22Rv1 (cell line): ENCODE data around the gene SEC14L5.

Source experiments
- H3K27ac ChIP-seq: fragments of 450-650 bp; 2 replicates; pipeline ENCODE4 v1.5.1; 2017
- ZFX ChIP-seq: fragments of 450-650 bp; IDR thresholded peaks from 2 replicates; pipeline ENCODE4 v1.6.1; 2017; ENCODE audit warnings: antibody characterized with exemption, borderline replicate concordance
- TF ChIP-seq, protein P1 (sequence below): fragments of 450-650 bp; IDR thresholded peaks from 2 replicates; pipeline ENCODE4 v1.5.1; 2017; ENCODE audit warnings: mild to moderate bottlenecking

The SEC14L5 gene

DNA sequence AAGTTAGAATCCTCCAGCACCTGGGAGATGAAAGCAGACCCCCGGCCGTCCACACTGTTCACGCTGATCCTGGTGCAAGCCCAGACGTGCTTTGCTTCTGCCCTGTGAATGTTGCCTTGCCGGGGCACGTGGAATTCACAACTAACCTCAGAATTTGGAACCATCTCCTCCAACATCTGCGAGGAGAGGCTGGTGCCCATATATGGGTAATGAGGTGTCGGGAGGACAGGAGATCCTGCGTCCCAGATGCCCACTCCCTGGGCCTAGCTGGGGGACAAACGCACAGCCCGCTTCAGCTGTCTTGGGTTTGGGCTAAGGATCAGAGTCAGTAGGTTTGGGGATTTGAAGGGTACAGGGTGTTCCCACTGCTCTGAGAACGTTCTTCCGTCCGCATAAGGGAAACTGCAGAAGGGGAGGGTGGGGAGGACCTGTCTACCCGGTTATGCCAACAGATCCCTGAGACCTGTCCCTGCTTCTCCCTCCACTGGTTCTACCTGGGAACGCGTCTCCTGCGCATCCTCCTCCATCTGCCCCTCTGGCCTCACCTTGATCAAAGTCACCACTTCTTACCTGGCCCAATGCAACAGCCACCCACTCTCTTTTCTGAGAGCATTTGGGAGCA is 35.3 kb upstream of the SEC14L5 start:
- no peak overlapping the region for H3K27ac ChIP-seq
- TF ChIP-seq, protein P1, sequence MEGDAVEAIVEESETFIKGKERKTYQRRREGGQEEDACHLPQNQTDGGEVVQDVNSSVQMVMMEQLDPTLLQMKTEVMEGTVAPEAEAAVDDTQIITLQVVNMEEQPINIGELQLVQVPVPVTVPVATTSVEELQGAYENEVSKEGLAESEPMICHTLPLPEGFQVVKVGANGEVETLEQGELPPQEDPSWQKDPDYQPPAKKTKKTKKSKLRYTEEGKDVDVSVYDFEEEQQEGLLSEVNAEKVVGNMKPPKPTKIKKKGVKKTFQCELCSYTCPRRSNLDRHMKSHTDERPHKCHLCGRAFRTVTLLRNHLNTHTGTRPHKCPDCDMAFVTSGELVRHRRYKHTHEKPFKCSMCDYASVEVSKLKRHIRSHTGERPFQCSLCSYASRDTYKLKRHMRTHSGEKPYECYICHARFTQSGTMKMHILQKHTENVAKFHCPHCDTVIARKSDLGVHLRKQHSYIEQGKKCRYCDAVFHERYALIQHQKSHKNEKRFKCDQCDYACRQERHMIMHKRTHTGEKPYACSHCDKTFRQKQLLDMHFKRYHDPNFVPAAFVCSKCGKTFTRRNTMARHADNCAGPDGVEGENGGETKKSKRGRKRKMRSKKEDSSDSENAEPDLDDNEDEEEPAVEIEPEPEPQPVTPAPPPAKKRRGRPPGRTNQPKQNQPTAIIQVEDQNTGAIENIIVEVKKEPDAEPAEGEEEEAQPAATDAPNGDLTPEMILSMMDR, result no peak

DNA sequence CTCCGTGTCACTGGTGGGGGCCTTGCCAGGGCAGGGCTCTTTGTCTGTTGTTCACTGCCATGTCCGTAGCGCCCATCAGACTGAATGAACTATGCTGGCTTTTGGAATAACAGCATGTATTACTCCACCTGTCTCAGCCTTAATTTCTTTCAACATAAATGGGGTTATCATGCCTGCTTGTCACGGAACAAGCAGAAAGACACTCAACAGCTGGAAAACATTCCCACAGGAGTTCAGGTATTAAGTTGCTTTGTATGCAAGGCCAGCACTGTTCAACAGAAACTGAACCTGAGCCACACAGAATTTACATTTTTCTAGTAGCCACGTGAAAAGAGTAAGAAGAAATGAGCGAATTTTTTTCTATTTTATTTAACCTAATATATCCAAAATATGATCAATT is 34.3 kb upstream of the SEC14L5 start:
- TF ChIP-seq ZFX, result no peak
- TF ChIP-seq, protein P1, result no peak
- H3K27ac ChIP-seq, result no peak overlapping the region

DNA sequence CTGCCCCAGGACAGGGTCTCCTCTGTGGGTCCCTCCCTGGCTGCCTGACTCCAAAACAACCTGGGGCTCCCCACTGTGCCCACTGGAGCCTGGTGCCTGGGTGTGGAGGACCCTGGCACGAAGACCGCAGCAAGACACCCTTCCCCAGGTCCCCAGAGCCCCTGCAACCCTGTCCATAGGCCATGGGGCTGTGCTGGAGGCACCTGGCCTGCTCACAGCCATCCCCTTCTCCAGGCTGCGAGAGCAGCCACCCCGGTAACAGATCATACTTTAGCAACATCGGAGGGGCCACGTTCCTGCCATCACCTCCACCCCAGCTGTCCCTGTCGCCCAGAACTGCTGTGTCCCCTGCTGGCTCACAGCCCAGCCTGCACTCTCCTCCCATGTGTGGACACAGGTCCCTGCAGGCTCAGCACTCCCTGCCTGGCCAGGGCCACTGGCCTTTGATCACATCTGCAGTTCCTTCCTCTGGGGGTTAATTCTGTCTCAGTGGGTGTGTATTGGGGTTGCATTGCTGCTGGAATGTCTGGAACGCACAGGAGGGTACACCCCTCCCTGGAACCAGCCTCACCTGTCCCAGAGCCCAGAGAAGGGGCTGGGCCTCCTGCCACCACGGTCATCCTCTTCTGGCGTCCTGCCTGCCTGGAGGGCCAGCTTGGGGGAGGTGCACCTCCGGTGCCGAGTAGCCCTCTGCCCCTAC is 33.4 kb upstream of the SEC14L5 start:
- no peak for TF ChIP-seq ZFX
- TF ChIP-seq, protein P1, result no peak
- no peak overlapping the region for H3K27ac ChIP-seq

DNA sequence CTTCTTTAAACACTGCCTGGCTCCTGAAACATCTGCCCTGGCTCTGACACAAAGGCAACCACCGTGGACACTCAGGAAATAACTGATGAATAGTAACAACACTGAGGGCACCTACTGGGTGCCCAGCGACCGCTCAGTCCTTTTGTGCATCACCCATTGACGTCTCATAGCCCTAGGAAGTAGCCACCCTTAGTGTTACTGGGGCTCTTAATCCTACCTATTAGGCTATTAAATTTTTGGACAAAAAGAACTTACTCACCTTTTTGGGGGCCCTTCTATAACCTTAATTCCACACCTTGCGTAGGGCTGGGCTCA is 32.9 kb upstream of the SEC14L5 start:
- TF ChIP-seq, protein P1, result no peak
- TF ChIP-seq ZFX, result no peak
- H3K27ac ChIP-seq, result no peak overlapping the region

DNA sequence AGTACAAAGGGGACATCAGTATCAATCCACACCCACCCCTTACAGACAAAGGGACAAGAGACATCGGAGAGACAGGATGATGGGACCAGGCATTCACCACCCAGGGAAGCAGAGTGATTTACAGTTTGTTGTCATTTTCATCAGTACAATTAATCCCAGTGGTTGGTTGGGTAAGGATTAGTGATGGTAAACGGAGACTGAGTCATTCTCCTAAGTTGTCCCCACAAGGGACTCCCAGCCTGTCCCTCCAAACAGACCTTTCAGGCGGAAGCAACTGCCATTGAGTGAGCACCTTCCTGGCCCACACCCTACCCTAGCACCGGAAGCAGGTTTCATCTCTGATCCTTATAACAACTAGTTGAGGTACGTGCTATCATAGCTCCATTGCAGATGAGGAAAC is 32.3 kb upstream of the SEC14L5 start:
- no peak overlapping the region for H3K27ac ChIP-seq
- no peak for TF ChIP-seq ZFX
- TF ChIP-seq, protein P1, result no peak

DNA sequence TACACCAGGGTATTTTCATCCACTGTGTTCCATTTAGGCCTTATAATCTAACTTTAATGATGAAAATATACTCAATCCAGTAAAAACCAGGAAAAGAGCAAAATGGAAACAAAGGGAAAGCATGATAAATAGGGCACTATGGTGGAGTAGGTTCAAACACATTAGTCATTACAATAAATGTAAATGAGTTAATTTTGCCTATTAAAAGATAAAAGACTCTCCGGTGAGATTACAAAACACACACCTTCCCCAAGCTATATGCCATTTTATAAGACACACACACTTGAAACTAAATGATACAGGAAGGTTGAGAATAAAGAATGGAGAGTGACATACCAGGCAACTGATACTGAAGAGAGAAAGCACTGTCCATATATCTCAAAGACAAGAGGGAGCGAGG is 31.2 kb upstream of the SEC14L5 start:
- H3K27ac ChIP-seq, result no peak overlapping the region
- no peak for TF ChIP-seq ZFX
- TF ChIP-seq, protein P1, result no peak

DNA sequence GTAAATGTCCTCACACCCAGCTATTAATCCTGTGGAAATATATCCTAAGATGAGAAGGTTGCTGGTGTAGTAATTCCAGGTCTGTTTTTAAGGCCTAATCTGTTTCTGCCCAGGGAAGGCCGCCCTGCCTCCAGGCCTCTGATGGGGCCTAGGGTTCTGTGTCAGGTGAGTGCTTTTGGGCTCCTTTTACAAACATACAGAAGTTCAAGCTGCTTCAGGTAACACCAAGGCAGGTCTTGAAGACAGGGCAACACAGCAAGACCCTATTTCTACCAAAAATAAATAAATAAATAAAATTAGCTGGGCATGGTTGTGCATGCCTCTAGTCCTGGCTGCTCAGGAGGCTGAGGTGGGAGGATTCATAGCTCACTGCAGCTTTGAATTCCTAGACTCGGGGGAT is 30.5 kb upstream of the SEC14L5 start:
- no peak overlapping the region for H3K27ac ChIP-seq
- TF ChIP-seq, protein P1, result no peak
- no peak for TF ChIP-seq ZFX
